H9 (cell line): ENCODE measurements around the gene FNDC3A. TPM values are rescaled to one million over a fixed set of nuclear protein-coding genes. Genes with fewer than 3 reads are reported as not detected.
"Not testable (repeated sequence)": the region's sequence is repeated elsewhere in the genome, so short reads cannot be mapped to it uniquely, and the experiment has no call there.

Experiments used
- DNase-seq: peaks from one replicate; pipeline ENCODE4 v3.0.0-alpha.2; 2017
- H2AFZ ChIP-seq: one replicate; pipeline ENCODE4 v1.6.1; 2013; ENCODE audit warnings: mild to moderate bottlenecking, low read length, control low read depth, moderate library complexity
- H2AK5ac ChIP-seq: 2 replicates; pipeline ENCODE4 v1.6.1; 2013; ENCODE audit warnings: low read length, control low read depth, mixed read lengths; ENCODE audit not compliant: insufficient read length
- H2BK120ac ChIP-seq: one replicate; pipeline ENCODE4 v1.6.1; 2013; ENCODE audit warnings: low read depth, mild to moderate bottlenecking, low read length, control low read depth, inconsistent platforms; ENCODE audit not compliant: poor library complexity, severe bottlenecking
- H2BK12ac ChIP-seq: 2 replicates; pipeline ENCODE4 v1.6.1; 2013; ENCODE audit warnings: low read length, control low read depth, mixed read lengths, low read depth; ENCODE audit not compliant: insufficient read length
- H2BK15ac ChIP-seq: 2 replicates; pipeline ENCODE4 v1.6.1; 2013; ENCODE audit warnings: low read depth, low read length, control low read depth
- H2BK20ac ChIP-seq: one replicate; pipeline ENCODE4 v1.6.1; 2013; ENCODE audit warnings: low read depth, mild to moderate bottlenecking, low read length, control low read depth, inconsistent platforms; ENCODE audit not compliant: poor library complexity, severe bottlenecking
- H2BK5ac ChIP-seq: 2 replicates; pipeline ENCODE4 v1.6.1; 2013; ENCODE audit warnings: low read length, control low read depth, mixed read lengths; ENCODE audit not compliant: insufficient read length
- H3K14ac ChIP-seq: 2 replicates; pipeline ENCODE4 v1.6.1; 2013; ENCODE audit warnings: low read length, control low read depth; ENCODE audit not compliant: insufficient read depth
- H3K18ac ChIP-seq: 2 replicates; pipeline ENCODE4 v1.6.1; 2013; ENCODE audit warnings: low read depth, mild to moderate bottlenecking, mixed read lengths, low read length, control low read depth; ENCODE audit not compliant: insufficient read length
- H3K23ac ChIP-seq: 2 replicates; pipeline ENCODE4 v1.6.1; 2013; ENCODE audit warnings: low read length, control low read depth, mixed read lengths, low read depth; ENCODE audit not compliant: insufficient read length
- H3K23me2 ChIP-seq: 2 replicates; pipeline ENCODE4 v1.6.1; 2013; ENCODE audit warnings: low read depth, mild to moderate bottlenecking, mixed read lengths, low read length, control low read depth; ENCODE audit not compliant: insufficient read length, poor library complexity, severe bottlenecking
- H3K27ac ChIP-seq: 2 replicates; pipeline ENCODE4 v1.5.1; 2013; ENCODE audit warnings: low read length, control low read depth, mixed read lengths, low read depth; ENCODE audit not compliant: insufficient read length
- H3K27me3 ChIP-seq: 2 replicates; pipeline ENCODE4 v1.6.1; 2013; ENCODE audit warnings: low read length, control low read depth, inconsistent platforms; ENCODE audit not compliant: insufficient read depth
- H3K4ac ChIP-seq: 2 replicates; pipeline ENCODE4 v1.6.1; 2013; ENCODE audit warnings: low read depth, mild to moderate bottlenecking, control low read depth, inconsistent platforms, low read length, moderate library complexity
- H3K4me1 ChIP-seq: 2 replicates; pipeline ENCODE4 v1.6.1; 2013; ENCODE audit warnings: low read length, control low read depth, inconsistent platforms; ENCODE audit not compliant: insufficient read depth
- H3K4me2 ChIP-seq: 2 replicates; pipeline ENCODE4 v1.6.1; 2013; ENCODE audit warnings: low read length, control low read depth, mixed read lengths; ENCODE audit not compliant: insufficient read length, insufficient read depth
- H3K56ac ChIP-seq: 2 replicates; pipeline ENCODE4 v1.6.1; 2013; ENCODE audit warnings: low read depth, mild to moderate bottlenecking, mixed read lengths, low read length, control low read depth; ENCODE audit not compliant: insufficient read length
- H3K79me1 ChIP-seq: 2 replicates; pipeline ENCODE4 v1.6.1; 2013; ENCODE audit warnings: low read depth, mild to moderate bottlenecking, moderate library complexity, low read length, control low read depth, inconsistent platforms; ENCODE audit not compliant: insufficient read depth, poor library complexity, severe bottlenecking
- H3K79me2 ChIP-seq: 2 replicates; pipeline ENCODE4 v1.6.1; 2013; ENCODE audit warnings: low read length, control low read depth, inconsistent platforms; ENCODE audit not compliant: insufficient read depth
- H3K9ac ChIP-seq: 2 replicates; pipeline ENCODE4 v1.6.1; 2013; ENCODE audit warnings: low read length, control low read depth, mixed read lengths; ENCODE audit not compliant: insufficient read length; ENCODE audit errors: extremely low read depth
- H3K9me3 ChIP-seq: one replicate; pipeline ENCODE4 v1.6.1; 2013; ENCODE audit warnings: low read depth, low read length, inconsistent platforms; ENCODE audit not compliant: control insufficient read depth
- H3T11ph ChIP-seq: one replicate; pipeline ENCODE4 v1.6.1; 2013; ENCODE audit warnings: mild to moderate bottlenecking, low read length, control low read depth, inconsistent platforms
- H4K20me1 ChIP-seq: one replicate; pipeline ENCODE4 v1.6.1; 2013; ENCODE audit not compliant: control insufficient read depth, insufficient read length, insufficient read depth
- H4K5ac ChIP-seq: 2 replicates; pipeline ENCODE4 v1.6.1; 2013; ENCODE audit warnings: low read depth, mild to moderate bottlenecking, mixed read lengths, low read length, control low read depth; ENCODE audit not compliant: insufficient read length
- H4K8ac ChIP-seq: replicated peaks from 2 replicates; pipeline ENCODE4 v1.6.1; 2013; ENCODE audit warnings: low read length, control low read depth, mixed read lengths, low read depth; ENCODE audit not compliant: insufficient read length
- H4K91ac ChIP-seq: 2 replicates; pipeline ENCODE4 v1.6.1; 2013; ENCODE audit warnings: low read depth, mild to moderate bottlenecking, moderate library complexity, mixed read lengths, low read length, control low read depth; ENCODE audit not compliant: insufficient read length
- H3K27ac Mint-ChIP-seq, 3 experiments: 2 replicates in 2 of 3; 3 replicates in 1 of 3; pipeline ENCODE4 v1.8.0; 2020 to 2021; ENCODE audit warnings: mixed read lengths in 3 of 3, mild to moderate bottlenecking in 1 of 3, moderate library complexity in 1 of 3
- H3K27me3 Mint-ChIP-seq: 2 replicates; pipeline ENCODE4 v1.8.0; 2021; ENCODE audit warnings: low read depth, mild to moderate bottlenecking, moderate library complexity, mixed read lengths
- H3K36me3 Mint-ChIP-seq, 3 experiments: 2 replicates in 2 of 3; 3 replicates in 1 of 3; pipeline ENCODE4 v1.8.0; 2020 to 2021; ENCODE audit warnings: low read depth in 3 of 3, mixed read lengths in 3 of 3; ENCODE audit not compliant: insufficient read depth in 1 of 3
- H3K4me1 Mint-ChIP-seq, 2 experiments: 2 replicates each; pipeline ENCODE4 v1.8.0; 2020; ENCODE audit warnings: mixed read lengths in 2 of 2
- H3K4me3 Mint-ChIP-seq, 2 experiments: 2 replicates in 1 of 2; 3 replicates in 1 of 2; pipeline ENCODE4 v1.8.0; 2020 to 2021; ENCODE audit warnings: mild to moderate bottlenecking in 2 of 2, mixed read lengths in 2 of 2, moderate library complexity in 1 of 2
- H3K9me3 Mint-ChIP-seq, 2 experiments: 2 replicates in 1 of 2; 3 replicates in 1 of 2; pipeline ENCODE4 v1.8.0; 2020; ENCODE audit warnings: mild to moderate bottlenecking in 2 of 2, mixed read lengths in 2 of 2, moderate library complexity in 1 of 2
- CTCF ChIP-seq: fragments of 200-600 bp; sonication (generic); conservative IDR thresholded peaks from 3 replicates; pipeline ENCODE4 v1.8.0; 2021; ENCODE audit warnings: antibody characterized with exemption, mild to moderate bottlenecking
- WGBS: extraction: QIAGEN DNeasy Blood & Tissue Kit; methylation state at CpG from one replicate; pipeline ENCODE4 v1.1.7; 2013; ENCODE audit warnings: missing lambda C conversion rate, low lambda C conversion rate, mixed read lengths; ENCODE audit not compliant: insufficient read length; ENCODE audit errors: extremely low coverage; 5-methylcytosine and 5-hydroxymethylcytosine counted together
- total RNA-seq: library from RNA; stranded (reverse); gene quantifications from 2 replicates; pipeline ENCODE4 v1.2.1, GENCODE V29; 2021

FNDC3A gene
- total RNA-seq, 1 experiment from 2014 or later = 27.4 TPM

- no peaks in the 10 kb centered on the region for H4K20me1 ChIP-seq
- peaks cover 6% of the 10 kb centered on the region for H3K23me2 ChIP-seq
- Mint-ChIP-seq H3K4me3 (no peak overlapping the region), H3K27ac (no peak overlapping the region), H3K27me3 (no peaks in the 10 kb centered on the region; the same call in 1 of the 2 replicates), H3K4me1 (peaks cover 25 to 26% of the 10 kb centered on the region in 2 experiments), H3K9me3 (peaks cover 0 to 6% of the 10 kb centered on the region in 2 experiments; a peak in 2 of 5 replicates), H3K36me3 (peaks cover 41 to 65% (median 55%) of the 10 kb centered on the region in 3 experiments)
- H3K14ac ChIP-seq = no peak overlapping the region
- H3K23ac ChIP-seq = no peak overlapping the region
- no peak for TF ChIP-seq CTCF
- WGBS = no CpG with 5 or more reads among the region's 2 CpGs
- no peak overlapping the region for H3K56ac ChIP-seq
- no peak overlapping the region for H3K18ac ChIP-seq
- no peaks in the 10 kb centered on the region for H3K4me1 ChIP-seq
- no peak overlapping the region for H3K27ac ChIP-seq
- H4K8ac ChIP-seq = no peak overlapping the region
- H3T11ph ChIP-seq = no peak overlapping the region
- H3K79me1 ChIP-seq = no peaks in the 10 kb centered on the region
- no peak overlapping the region for H2BK20ac ChIP-seq
- H2BK120ac ChIP-seq = no peak overlapping the region
- no peak overlapping the region for H3K4ac ChIP-seq
- no peaks in the 10 kb centered on the region for H3K79me2 ChIP-seq
- no peak overlapping the region for H2AFZ ChIP-seq
- H3K4me2 ChIP-seq = no peak overlapping the region
- no peak overlapping the region for H4K5ac ChIP-seq
- H4K91ac ChIP-seq = no peak overlapping the region
- no peak overlapping the region for H2BK12ac ChIP-seq
- H3K9me3 ChIP-seq = no peaks in the 10 kb centered on the region
- no peak overlapping the region for H2BK15ac ChIP-seq
- H3K9ac ChIP-seq = no peak overlapping the region
- no peak overlapping the region for H2BK5ac ChIP-seq
- no peaks in the 10 kb centered on the region for H3K27me3 ChIP-seq
- no peak overlapping the region for H2AK5ac ChIP-seq
- DNase-seq = no peak
These were observed 141.2 kb downstream of the FNDC3A start for GRCh38 chr13:49116873-49117272.

- H3K14ac ChIP-seq, H4K91ac ChIP-seq, H4K8ac ChIP-seq, H2BK15ac ChIP-seq, H3K4me3 Mint-ChIP-seq, H3K9me3 Mint-ChIP-seq, H3K18ac ChIP-seq, H3K27me3 Mint-ChIP-seq, H3K27me3 ChIP-seq, H3K23me2 ChIP-seq, H3T11ph ChIP-seq, H2BK5ac ChIP-seq, H3K4me1 ChIP-seq, H2BK12ac ChIP-seq, H2AK5ac ChIP-seq, H3K4me2 ChIP-seq, H3K9me3 ChIP-seq, H2AFZ ChIP-seq, H3K56ac ChIP-seq, H3K4ac ChIP-seq, H3K79me1 ChIP-seq, H3K23ac ChIP-seq, DNase-seq, H2BK20ac ChIP-seq, H4K20me1 ChIP-seq, H3K9ac ChIP-seq, H3K27ac ChIP-seq, H2BK120ac ChIP-seq, H3K79me2 ChIP-seq, H4K5ac ChIP-seq: not testable (repeated sequence)
- Mint-ChIP-seq H3K27ac (peak overlapping the region in 2 of 3 experiments; percentile 45 to 55; a peak in 3 of 7 replicates), H3K4me1 (peaks cover 15% of the 10 kb centered on the region in 2 experiments), H3K36me3 (peaks cover 43 to 75% (median 55%) of the 10 kb centered on the region in 3 experiments)
- WGBS = no CpG with 5 or more reads among the region's 6 CpGs
These were observed 142.7 kb downstream of the FNDC3A start for GRCh38 chr13:49118455-49118854.
